Gastroesophageal sphincter (tissue), 3 donors: ENCODE measurements around the gene IFT122.

Experiments used
- CTCF ChIP-seq, 4 experiments: fragments of 200-600 bp in 2 of 4; fragments of 450-650 bp in 2 of 4; sonication (generic) in 1 of 4; IDR thresholded peaks; one replicate each; pipeline ENCODE4 v1.5.1; 2017 to 2019; ENCODE audit warnings: antibody characterized with exemption in 4 of 4, mild to moderate bottlenecking in 2 of 4, moderate library complexity in 2 of 4
- POLR2A ChIP-seq, 2 donors: fragments of 450-650 bp; IDR thresholded peaks; one replicate each; pipeline ENCODE4 v1.6.1; 2017; ENCODE audit warnings: antibody characterized with exemption in 2 of 2, mild to moderate bottlenecking in 2 of 2, moderate library complexity in 1 of 2

DNA sequence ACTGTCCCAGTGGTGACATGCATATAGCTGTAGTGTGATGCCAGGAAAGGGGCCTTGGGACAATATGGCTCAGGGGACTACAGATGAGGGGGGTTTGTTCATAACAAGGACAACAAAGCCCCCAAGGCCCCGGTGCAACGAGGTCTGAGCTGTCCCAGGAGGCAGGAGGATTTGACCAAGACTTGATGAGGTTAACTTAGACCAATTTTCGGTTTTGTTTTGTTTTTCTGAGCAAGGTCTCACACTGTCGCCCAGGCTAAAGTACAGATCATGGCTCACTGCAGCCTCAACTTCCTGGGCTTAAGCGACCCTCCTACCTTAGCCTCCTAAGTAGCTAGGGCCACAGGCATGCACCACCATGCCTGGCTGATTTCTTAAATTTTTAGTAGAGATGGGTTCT lies 35.4 kb upstream of the IFT122 start:
- no peak for TF ChIP-seq CTCF (IDR thresholded peaks at IDR 0.05)
- no peak for TF ChIP-seq POLR2A (IDR thresholded peaks at IDR 0.05)
